Mesothelial cell of epicardium (in vitro differentiated cells): Measurements from ENCODE around the gene OAS3. TPM values are rescaled to one million over a fixed set of nuclear protein-coding genes. Genes with fewer than 3 reads are reported as not detected.
"Not testable (repeated sequence)": the region's sequence is repeated elsewhere in the genome, so short reads cannot be mapped to it uniquely, and the experiment has no call there.

Experiments
- DNase-seq, 2 experiments: peaks; one replicate each; pipeline ENCODE4 v3.0.0; 2021; ENCODE audit warnings: low spot score in 2 of 2; ENCODE audit not compliant: unreplicated experiment in 2 of 2
- H3K27ac Mint-ChIP-seq: 2 replicates; pipeline ENCODE4 v1.8.0; 2021; ENCODE audit warnings: mixed read lengths
- H3K27me3 Mint-ChIP-seq: 2 replicates; pipeline ENCODE4 v1.8.0; 2021; ENCODE audit warnings: low read depth, mixed read lengths
- H3K36me3 Mint-ChIP-seq: 2 replicates; pipeline ENCODE4 v1.8.0; 2021; ENCODE audit warnings: mixed read lengths
- H3K4me1 Mint-ChIP-seq: 2 replicates; pipeline ENCODE4 v1.8.0; 2021; ENCODE audit warnings: mixed read lengths
- H3K4me3 Mint-ChIP-seq: 2 replicates; pipeline ENCODE4 v1.8.0; 2021; ENCODE audit warnings: mild to moderate bottlenecking, moderate library complexity, mixed read lengths
- H3K9me3 Mint-ChIP-seq: 2 replicates; pipeline ENCODE4 v1.8.0; 2021; ENCODE audit warnings: mixed read lengths
- CTCF ChIP-seq: fragments of 200-600 bp; sonication (generic); IDR thresholded peaks from one replicate; pipeline ENCODE4 v1.5.0; 2021; ENCODE audit warnings: antibody characterized with exemption; ENCODE audit not compliant: unreplicated experiment
- total RNA-seq: library from RNA; stranded (reverse); gene quantifications from 3 replicates; pipeline ENCODE4 v1.2.1, GENCODE V29; 2021

Gene OAS3
- total RNA-seq, 1 donor from 2014 or later, result 6.5 TPM

- no peak overlapping the region for H3K27ac Mint-ChIP-seq
- no peak for TF ChIP-seq CTCF
- H3K4me3 Mint-ChIP-seq, result no peak overlapping the region
- H3K27me3 Mint-ChIP-seq, result peaks cover 31% of the 10 kb centered on the region
- H3K4me1 Mint-ChIP-seq, result no peaks in the 10 kb centered on the region
- peaks cover 16% of the 10 kb centered on the region for H3K36me3 Mint-ChIP-seq
- no peak for DNase-seq
- H3K9me3 Mint-ChIP-seq, result peaks cover 20% of the 10 kb centered on the region
Measured at GRCh38 chr12:112919121-112919520, 19.2 kb upstream of the OAS3 start.

- no peaks in the 10 kb centered on the region for H3K4me1 Mint-ChIP-seq
- no peak overlapping the region for H3K27ac Mint-ChIP-seq
- peaks cover 35% of the 10 kb centered on the region for H3K27me3 Mint-ChIP-seq
- peaks cover 18% of the 10 kb centered on the region for H3K9me3 Mint-ChIP-seq
- no peaks in the 10 kb centered on the region for H3K36me3 Mint-ChIP-seq
- no peak for DNase-seq
- no peak for TF ChIP-seq CTCF
- no peak overlapping the region for H3K4me3 Mint-ChIP-seq
Measured at GRCh38 chr12:112924986-112925385, 13.3 kb upstream of the OAS3 start.

GRCh38 chr12:112926416-112927033 lies 11.7 kb upstream of the OAS3 start:
- not testable (repeated sequence) for H3K4me3 Mint-ChIP-seq, H3K4me1 Mint-ChIP-seq, DNase-seq, H3K27ac Mint-ChIP-seq, H3K36me3 Mint-ChIP-seq
- H3K9me3 Mint-ChIP-seq, result peaks cover 18% of the 10 kb centered on the region
- peaks cover 28% of the 10 kb centered on the region for H3K27me3 Mint-ChIP-seq

- Mint-ChIP-seq H3K36me3 (no peaks in the 10 kb centered on the region), H3K27ac (no peak overlapping the region), H3K4me3 (no peak overlapping the region), H3K27me3 (peaks cover 26% of the 10 kb centered on the region), H3K4me1 (no peaks in the 10 kb centered on the region), H3K9me3 (peaks cover 18% of the 10 kb centered on the region)
- no peak for DNase-seq
- no peak for TF ChIP-seq CTCF
Measured at GRCh38 chr12:112927475-112927874, 10.8 kb upstream of the OAS3 start.

- Mint-ChIP-seq H3K4me1 (no peaks in the 10 kb centered on the region), H3K9me3 (peaks cover 18% of the 10 kb centered on the region), H3K4me3 (no peak overlapping the region), H3K27ac (no peak overlapping the region), H3K27me3 (peaks cover 26% of the 10 kb centered on the region), H3K36me3 (no peaks in the 10 kb centered on the region)
- TF ChIP-seq CTCF, result no peak
- no peak for DNase-seq
Measured at GRCh38 chr12:112927925-112928324, 10.3 kb upstream of the OAS3 start.

GRCh38 chr12:112928978-112929377 lies 9.3 kb upstream of the OAS3 start:
- no peaks in the 10 kb centered on the region for H3K36me3 Mint-ChIP-seq
- H3K9me3 Mint-ChIP-seq, result peaks cover 18% of the 10 kb centered on the region
- H3K4me1 Mint-ChIP-seq, result no peaks in the 10 kb centered on the region
- no peak for TF ChIP-seq CTCF
- no peak for DNase-seq
- H3K27me3 Mint-ChIP-seq, result peaks cover 18% of the 10 kb centered on the region
- no peak overlapping the region for H3K27ac Mint-ChIP-seq
- H3K4me3 Mint-ChIP-seq, result no peak overlapping the region
